ENCODE results near the gene GTF2H1.

The GTF2H1 gene

DNA sequence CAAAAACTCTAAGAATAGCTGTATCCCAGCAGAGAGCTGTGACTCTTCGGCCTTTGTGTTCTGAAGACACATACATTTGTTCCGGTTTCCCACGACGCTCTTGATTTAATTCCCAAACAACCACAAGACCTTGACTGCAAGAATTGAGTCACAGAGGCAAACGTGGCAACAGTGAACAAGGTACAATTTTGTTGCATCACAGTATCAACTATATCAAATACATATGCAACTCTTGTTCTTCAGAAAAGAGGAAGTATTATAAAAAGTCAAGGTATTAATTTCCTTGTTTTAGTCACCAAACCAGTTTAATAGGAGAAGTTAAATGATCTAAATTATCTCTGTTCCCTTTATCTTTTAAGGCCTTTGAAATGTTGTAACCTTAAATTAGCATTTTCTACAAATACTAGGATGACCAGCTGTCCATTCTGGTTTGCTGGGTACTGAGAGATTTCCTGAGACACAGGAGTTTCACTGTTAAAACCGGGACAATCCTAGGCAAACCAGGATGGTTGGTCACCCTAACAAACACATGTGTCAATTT, 11.5 kb upstream of the GTF2H1 start:
- Histone ChIP-seq H3K9me3 (ENCODE audit: control insufficient read depth, insufficient read depth, low read depth, low read length) (no peaks in the 10 kb centered on the region), H3K27ac (ENCODE audit: extremely low read depth, low read depth, low read length) (no peak overlapping the region), H3K4me3 (ENCODE audit: low read depth, low read length) (no peak overlapping the region), H3K4me1 (ENCODE audit: control insufficient read depth, insufficient read depth, low read length) (no peaks in the 10 kb centered on the region), H3K36me3 (ENCODE audit: control insufficient read depth in 2 of 2, insufficient read depth in 1 of 2, low read length in 2 of 2) (peaks cover 5 to 54% of the 10 kb centered on the region in 2 experiments; a peak in 2 of 3 replicates)
- TF ChIP-seq ZNF366 (tag by site-specific recombination; conservative IDR thresholded peaks at IDR 0.05): no peak
- TF ChIP-seq PRDM2 (tag by site-specific recombination; IDR thresholded peaks at IDR 0.05; ENCODE audit: borderline replicate concordance): no peak
- no peak for TF ChIP-seq ZSCAN16 (tag by site-specific recombination; IDR thresholded peaks at IDR 0.05)
- TF ChIP-seq ZNF785 (tag by site-specific recombination; IDR thresholded peaks at IDR 0.05): no peak
- no peak for TF ChIP-seq AEBP2 (tag by site-specific recombination; IDR thresholded peaks at IDR 0.05; ENCODE audit: borderline replicate concordance)
- ChIA-PET POLR2A (no interaction called here), CTCF (no interaction called here)

DNA sequence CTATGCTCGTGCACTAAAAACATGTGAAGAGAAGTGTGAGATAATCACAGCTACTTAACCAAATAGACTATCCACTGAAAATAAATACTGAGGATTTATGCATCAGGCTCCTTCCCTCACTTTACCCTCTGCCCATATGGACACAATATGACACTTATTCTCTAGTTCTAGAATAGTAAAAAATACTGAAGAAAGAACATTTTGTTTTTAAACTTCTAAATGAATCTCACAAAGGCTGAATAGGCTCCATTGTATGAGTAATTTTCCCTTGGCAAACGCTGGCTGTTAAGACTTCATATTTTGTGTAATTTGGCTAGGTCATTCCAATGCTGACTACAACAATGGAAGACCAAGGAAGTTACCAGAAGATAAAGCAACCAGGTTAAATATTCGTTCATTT, 10.4 kb upstream of the GTF2H1 start:
- ChIA-PET POLR2A (no interaction called here), CTCF (interaction anchor here (0.6 kb wide), 1 partner anchor 28 kb away, joined by 3 read pairs; no protein-coding TSS in a partner anchor)
- H3K9me3 ChIP-seq (ENCODE audit: control insufficient read depth, insufficient read depth, low read depth, low read length): no peaks in the 10 kb centered on the region
- no peak overlapping the region for H3K27ac ChIP-seq (ENCODE audit: extremely low read depth, low read depth, low read length)
- TF ChIP-seq ZNF623 (tag by site-specific recombination; IDR thresholded peaks at IDR 0.05): no peak
- TF ChIP-seq ZBTB44 (tag by site-specific recombination; IDR thresholded peaks at IDR 0.05): no peak
- no peak for TF ChIP-seq ZNF175 (tag by site-specific recombination; IDR thresholded peaks at IDR 0.05)
- TF ChIP-seq ZNF561 (tag by site-specific recombination; IDR thresholded peaks at IDR 0.05; ENCODE audit: borderline replicate concordance): no peak
- no peak for TF ChIP-seq ZNF214 (tag by site-specific recombination; IDR thresholded peaks at IDR 0.05; ENCODE audit: borderline replicate concordance)
- no peak for TF ChIP-seq ZNF324 (tag by site-specific recombination; IDR thresholded peaks at IDR 0.05)
- TF ChIP-seq ZBTB49 (tag by site-specific recombination; IDR thresholded peaks at IDR 0.05; ENCODE audit: low read depth): no peak
- no peak for TF ChIP-seq ZNF146 (tag by site-specific recombination; IDR thresholded peaks at IDR 0.05)
- TF ChIP-seq ZNF211 (tag by site-specific recombination; IDR thresholded peaks at IDR 0.05; ENCODE audit: low read depth): no peak
- TF ChIP-seq ZNF830 (tag by site-specific recombination; IDR thresholded peaks at IDR 0.05; ENCODE audit: low read depth): no peak
- TF ChIP-seq YY2 (tag by site-specific recombination; IDR thresholded peaks at IDR 0.05): no peak
- no peak for TF ChIP-seq ZNF660 (tag by site-specific recombination; IDR thresholded peaks at IDR 0.05)
- no peak for TF ChIP-seq ZNF133 (tag by site-specific recombination; IDR thresholded peaks at IDR 0.05)
- no peak for TF ChIP-seq ZNF19 (tag by site-specific recombination; IDR thresholded peaks at IDR 0.05; ENCODE audit: low read depth)
- no peak for TF ChIP-seq MEIS1 (CRISPR knock-in tag; IDR thresholded peaks at IDR 0.05; ENCODE audit: borderline replicate concordance)
- no peak for TF ChIP-seq FEZF1 (tag by site-specific recombination; IDR thresholded peaks at IDR 0.05)
- no peak for TF ChIP-seq ZNF624 (tag by site-specific recombination; IDR thresholded peaks at IDR 0.05)
- TF ChIP-seq ZNF664 (tag by site-specific recombination; IDR thresholded peaks at IDR 0.05): no peak
- H3K4me1 ChIP-seq (ENCODE audit: control insufficient read depth, insufficient read depth, low read length): no peaks in the 10 kb centered on the region
- peaks cover 5 to 48% of the 10 kb centered on the region in 2 experiments; a peak in 2 of 3 replicates for H3K36me3 ChIP-seq (ENCODE audit: control insufficient read depth in 2 of 2, insufficient read depth in 1 of 2, low read length in 2 of 2)
- H3K4me3 ChIP-seq (ENCODE audit: low read depth, low read length): no peak overlapping the region

All from HEK293 (cell line).